Epidermal melanocyte (primary cell): Measurements from ENCODE around the gene SHCBP1.
A peak's percentile ranks its signal among the peaks of the same experiment; 100 is the strongest.
"Not testable (repeated sequence)": the region's sequence is repeated elsewhere in the genome, so short reads cannot be mapped to it uniquely, and the experiment has no call there.

Experiments used
- DNase-seq: peaks from one replicate; pipeline ENCODE4 v3.0.0; 2011; ENCODE audit warnings: low spot score; ENCODE audit not compliant: insufficient read length

SHCBP1 gene

DNA sequence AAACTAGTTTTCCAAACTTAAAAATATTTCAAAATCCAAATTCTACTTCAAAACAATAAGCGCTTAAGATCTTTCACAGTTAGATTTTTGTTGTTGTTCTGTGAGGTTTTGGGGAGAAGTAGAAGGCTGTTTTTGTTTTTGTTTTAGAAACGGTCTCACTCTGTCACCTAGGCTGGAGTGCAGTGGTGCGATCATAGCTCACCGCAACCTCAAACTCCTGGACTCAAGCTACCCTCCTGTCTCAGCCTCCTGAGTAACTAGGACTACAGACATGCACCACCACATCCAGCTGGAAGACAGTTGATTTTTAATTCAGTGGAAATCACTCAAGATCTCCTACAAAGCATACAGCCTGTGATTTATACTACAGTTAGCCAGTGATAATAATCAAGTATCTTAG, 2.7 kb downstream of the SHCBP1 start:
- DNase-seq = no peak

DNA sequence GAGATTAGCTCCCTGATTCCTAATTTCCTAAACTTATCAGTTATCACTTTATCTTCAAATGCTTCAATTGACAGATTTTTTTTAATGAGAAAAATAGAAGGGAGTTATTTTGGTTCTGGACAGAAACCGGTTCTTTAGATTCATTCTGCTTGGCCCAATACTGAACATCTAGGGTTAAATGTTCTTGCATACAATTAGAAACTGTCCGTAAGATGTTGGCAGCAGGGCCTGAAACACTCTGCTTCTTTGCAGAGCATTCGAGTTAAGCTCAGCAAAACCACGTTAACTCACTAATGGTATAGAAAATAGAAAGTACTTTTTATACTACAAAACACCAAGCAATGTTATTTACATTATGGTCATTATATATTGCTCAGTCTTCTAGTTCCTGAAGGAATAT, 7.2 kb downstream of the SHCBP1 start:
- DNase-seq = no peak

DNA sequence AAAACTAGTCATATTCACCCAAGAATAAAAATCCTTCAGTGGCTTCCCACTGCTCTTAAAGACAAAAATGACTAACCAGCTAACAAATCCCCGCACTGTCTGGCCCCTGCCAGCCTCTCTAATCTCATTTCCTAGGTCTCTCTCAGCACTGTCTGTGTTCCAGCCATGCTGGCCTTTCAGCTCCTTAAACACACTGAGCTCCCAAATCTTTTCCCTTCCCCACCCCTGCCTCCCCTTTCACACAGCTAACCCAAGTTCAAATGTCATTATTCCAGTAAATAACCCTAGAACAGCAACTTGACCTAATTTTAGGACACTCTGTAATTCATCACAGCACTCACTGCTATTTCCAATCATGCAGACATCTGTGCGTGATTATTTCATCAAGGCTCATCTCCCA, 7.8 kb downstream of the SHCBP1 start:
- no peak for DNase-seq

DNA sequence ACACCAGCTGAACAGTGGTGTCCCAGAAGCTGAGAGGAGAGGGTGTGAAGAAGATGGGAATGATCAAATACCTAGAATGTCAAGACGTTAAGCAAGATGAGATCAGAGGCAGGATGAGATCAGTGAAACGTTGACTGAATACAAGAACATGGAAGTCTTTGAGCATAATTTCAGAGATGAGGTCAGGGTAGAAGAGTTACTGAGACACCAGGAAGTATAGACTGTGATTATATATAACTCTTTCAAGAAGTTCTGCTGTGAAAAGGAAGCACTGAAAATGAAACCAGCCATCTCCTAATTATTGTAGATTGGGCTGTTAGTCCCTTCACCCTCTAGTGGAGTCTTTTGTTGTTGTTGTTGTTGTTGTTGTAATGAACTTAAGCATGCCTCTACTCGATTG, 9.1 kb downstream of the SHCBP1 start:
- DNase-seq = no peak

DNA sequence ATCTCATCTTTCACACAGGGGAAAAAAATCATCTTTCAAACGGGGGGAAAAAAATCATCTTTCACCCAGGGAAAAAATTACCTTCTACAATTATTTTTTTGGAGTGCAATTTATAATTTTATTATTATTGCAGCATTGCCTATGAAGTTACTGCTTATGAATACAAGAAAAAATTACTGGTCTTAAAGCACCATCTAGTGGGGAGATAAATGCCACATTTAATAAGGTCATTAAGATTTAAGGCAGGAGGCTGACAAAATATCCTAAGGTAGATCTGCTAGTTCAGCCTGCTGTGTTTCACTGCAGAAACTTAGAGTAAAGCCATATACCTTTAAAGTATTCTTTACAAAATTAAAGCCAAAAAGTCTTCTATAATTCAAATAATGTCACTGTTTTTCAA, 13.7 kb downstream of the SHCBP1 start:
- peak; percentile 30 for DNase-seq

DNA sequence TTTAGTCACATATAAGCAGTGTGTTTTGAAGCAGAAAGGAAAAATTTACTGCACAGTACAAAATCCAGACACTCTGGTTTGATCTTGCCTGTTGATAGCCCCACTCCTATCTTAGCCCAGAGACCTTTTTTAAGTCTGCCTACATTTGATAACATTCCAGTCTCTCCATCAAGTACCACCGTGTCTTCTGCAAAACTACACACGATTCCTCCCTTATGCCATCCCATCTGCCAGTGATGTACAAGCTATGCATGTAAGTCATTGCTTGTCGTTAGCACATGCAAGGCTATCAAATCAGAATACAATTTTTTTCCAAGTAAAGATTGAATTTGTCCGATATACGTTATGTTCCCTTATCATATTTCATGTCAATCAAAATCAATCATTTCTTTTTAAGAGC, 14.9 kb downstream of the SHCBP1 start:
- DNase-seq = no peak

DNA sequence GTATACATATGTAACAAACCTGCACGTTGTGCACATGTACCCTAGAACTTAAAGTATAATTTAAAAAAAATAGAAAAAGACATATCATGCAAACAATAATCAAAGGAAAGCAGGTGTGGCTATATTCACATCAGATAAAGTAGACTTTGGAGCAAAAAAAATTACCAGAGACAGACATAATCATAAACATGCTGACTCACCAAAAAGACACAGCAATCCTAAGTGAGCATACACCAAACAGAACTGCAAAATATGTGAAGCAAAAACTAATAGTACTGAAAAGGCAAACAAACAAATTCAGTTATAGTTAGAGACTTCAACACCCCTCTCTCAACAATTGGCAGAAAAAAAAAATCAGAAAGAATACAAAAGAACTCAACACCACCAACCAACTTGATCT, 29.9 kb downstream of the SHCBP1 start:
- DNase-seq = no peak

DNA sequence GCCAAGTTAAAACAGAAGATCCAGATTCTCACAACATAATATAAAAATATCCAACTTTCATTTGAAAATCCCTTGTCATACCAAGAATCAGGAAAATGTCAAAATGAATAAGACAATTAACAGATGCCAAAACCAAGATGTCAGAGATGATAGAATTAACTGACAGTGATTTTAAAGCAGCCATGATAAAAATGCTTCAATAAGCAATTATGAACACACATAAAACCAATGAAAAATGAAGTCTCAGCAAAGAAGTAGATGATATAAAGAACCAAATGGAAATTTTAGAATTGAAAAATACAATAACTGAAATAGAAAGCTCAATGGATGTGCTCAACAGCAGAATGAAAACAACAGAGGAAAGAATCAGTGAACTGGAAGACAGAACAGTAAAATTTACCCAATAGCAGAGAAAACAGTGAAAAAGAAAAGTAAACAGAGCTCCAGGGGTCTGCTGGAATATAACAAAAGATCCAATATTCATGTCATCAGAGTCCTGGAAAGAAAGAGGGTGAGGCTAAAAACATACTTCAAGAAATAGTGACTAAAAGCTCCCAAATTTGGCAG, 35.1 kb downstream of the SHCBP1 start:
- no peak for DNase-seq

DNA sequence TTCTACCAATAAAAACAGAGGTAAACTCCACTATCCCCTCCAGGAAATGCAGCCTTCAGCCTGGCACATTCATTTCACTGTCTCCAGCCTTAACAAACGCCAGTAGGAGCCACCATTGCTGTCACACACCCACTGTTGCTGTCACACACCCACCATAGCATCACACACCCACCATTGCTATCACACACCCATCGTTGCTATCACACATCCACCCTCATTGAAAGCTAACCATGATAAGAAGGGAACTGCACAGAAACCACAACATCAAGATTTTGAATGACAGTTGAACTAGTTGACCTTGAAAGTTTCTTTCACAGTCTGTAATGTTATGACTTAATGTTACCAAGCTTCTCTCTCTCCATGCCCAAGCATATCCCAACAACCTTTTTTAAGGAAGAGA, 38.1 kb downstream of the SHCBP1 start:
- DNase-seq = no peak

DNA sequence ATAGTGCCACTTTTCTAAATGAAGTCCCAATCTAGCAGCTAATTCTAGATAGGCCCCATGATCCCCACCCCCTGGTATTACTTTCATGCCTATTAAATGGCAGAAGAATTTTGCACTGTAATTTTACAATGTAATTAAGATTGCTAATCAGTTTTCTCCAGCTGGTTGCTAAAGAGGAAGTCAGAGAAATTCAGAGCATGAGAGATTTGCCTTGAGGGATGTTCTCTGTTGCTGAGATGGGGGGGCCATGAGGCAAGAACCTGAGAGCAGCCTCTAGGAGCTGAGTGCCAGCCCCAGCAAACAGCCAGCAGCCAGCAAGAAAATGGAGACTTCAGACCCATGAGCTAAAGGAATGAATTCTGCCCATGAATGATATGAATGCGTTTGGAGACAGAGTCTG, 38.9 kb downstream of the SHCBP1 start:
- no peak for DNase-seq

DNA sequence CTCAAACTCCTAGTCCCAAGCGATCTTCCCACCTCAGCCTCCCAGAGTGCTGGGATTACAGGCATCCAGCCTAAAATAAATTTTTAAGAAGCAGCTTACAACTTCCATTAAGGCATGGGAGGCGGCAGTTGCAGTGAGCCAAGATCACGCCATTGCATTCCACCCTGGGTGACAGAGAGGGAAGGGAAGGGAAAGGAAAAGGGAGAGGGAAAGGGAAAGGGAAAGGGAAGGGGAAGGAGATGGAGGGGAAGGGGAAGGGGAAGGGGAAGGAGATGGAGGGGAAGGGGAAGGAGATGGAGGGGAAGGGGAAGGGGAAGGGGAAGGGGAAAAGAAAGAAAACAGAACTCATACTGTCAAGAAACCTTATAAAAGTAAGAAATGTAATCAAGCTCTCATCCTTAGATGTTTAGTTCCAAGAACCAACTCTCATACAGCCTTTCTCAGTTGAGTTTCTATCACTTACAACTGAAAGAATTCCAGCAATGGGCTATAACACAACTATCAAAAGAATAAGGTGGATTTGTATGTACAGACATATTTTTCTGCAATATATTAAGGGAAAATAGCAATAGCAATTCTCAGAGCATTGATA, 43.1 kb downstream of the SHCBP1 start:
- no peak for DNase-seq

DNA sequence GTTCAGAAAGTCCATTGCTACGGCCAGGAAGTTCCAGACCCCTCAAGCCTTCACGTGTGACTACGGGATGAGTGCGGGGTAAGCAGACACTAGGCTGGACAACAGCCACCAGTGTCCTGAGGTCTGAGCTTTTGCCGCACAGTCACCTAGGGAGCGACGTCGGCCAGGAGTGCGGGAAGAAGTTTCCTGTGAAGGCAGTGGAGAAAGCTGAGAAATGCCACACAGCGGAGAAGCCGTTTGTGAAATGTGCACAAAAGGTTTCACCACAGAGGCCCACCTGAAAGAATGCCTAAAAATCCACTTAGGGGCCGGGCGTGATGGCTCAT, 47.4 kb downstream of the SHCBP1 start:
- no peak for DNase-seq

DNA sequence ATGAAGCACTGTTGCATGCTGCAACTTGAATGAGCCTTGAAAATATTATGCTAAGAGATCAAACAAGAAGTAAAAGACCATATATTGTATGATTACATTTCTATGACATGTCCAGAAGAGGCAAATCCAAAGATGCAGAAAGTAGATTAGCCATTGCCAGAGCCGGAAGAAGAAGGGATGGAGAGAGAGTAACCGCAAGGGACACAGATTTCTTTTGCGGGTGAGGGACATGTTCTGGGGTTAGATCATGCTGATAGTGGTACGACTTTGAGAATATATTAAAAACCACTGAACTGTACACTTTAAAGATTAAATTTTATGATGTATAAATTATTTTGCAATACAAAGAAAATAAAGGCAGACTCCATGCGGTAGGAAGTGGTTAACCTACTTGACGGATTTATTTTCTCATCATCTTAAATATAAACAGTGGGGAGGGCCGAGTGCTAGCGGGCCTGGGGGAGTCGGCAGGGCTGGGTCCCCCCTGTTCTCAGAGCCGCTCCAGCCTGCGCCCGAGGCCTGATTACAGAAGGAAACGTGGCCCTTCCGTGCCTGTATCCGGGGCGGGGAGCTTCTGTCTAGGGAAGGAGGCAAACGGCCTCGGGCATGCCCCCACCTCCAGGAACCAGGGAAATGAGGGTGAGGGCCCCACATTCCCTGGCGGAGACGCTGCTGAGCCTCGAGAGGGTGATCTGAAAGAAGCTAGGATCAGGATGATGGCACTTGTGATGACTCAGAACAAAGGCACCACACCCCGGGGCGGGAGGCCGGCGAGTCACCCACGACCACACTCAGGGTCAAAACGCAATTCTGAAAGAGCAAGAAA, 48.0 kb downstream of the SHCBP1 start:
- DNase-seq = no peak

DNA sequence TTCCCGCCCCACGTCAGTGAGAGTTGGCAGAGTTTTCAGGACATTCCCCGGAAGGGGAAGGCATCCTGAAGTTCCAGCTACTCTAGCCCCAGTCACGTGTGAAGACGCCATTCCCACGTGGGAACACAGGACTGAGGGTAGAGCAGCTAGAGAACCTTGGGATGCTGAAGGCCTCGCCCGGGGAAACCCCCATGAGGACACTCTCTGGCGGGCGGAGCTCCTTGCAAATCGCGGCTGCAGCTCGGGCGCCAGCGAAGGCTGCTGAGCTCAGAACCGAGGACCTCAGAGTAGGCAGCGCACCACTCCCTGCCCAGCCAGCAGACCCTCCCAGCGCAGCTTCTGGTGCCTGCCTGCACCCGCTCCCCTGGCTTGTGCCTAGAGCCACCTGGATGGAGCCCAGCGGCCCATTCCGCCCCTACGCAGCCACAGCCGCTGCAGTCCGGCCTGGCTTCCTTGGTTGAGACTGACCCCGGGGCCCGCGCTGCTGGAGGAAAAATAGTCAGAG, 51.9 kb downstream of the SHCBP1 start:
- no peak for DNase-seq

DNA sequence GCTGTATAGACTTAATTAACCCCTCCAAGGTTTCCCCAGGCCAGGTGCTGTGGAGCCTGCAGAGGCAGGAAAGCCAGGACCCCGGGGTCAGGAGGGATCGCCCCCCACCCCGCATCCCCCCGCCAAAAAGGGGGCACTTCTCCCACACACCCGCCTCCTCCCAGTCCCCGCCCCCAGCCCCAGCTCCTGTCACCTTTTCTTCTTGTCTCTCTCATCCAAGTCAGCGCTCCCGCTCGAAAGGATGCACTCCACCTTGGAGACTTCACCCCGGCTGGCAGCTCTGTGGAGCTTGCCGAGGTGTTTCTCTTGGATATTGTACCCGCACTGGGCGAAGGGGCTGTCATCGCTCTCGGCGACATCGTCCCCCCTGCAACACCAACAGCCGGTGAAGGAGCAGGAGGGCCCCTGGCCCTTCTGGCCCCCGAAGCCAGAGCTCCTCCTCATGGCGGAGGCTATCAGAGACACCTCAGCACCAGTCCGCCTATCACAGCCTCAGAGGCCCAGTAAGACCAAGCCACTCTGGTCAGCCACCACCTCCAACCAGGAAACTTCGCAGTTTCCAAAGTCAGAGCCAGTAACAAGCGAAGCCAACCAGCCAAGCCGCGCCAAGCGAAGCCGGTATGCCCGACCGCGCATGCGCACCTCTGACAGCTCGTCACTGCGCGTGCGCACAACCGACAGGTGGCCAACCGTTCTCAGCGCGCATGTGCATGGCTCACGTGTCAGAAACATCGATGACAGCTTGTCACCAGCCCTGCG, 52.5 kb downstream of the SHCBP1 start:
- no peak for DNase-seq

DNA sequence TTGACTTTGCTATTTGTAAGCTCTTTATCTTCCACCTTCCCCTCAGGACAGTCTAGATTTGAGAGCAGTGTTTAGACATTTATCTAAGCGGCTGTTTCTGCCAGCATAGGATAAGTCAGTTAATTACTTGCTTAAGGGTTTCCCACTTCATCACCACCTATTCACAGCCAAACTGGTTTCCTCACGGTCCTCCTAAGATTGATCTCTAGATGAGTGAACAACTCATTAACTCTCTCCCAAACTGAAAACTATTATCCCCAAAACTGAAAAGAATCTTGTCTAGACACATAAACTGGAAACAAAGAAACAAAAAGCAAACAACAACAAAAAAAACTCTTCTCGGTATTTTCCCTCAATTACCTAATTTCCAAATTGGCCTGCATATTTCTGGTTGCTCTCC, 58.2 kb downstream of the SHCBP1 start:
- no peak for DNase-seq

DNA sequence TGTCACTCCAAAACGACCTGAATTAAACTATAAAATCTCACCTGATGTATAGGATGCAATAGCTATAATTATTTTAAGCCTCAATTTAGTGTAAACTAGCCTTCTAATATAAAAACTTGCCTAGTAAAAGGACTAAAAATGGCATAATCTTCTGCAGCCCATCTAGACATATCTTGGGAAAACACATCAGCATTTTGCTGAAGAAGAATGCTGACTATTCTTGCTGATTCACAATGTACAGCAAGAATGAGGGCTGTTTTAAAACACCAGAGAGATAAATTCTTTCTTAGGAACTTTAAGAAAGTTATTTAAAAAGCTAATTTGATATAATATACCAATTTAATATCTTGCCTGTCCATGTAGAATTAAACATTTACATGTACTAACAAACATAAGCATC, 63.2 kb downstream of the SHCBP1 start:
- no peak for DNase-seq

DNA sequence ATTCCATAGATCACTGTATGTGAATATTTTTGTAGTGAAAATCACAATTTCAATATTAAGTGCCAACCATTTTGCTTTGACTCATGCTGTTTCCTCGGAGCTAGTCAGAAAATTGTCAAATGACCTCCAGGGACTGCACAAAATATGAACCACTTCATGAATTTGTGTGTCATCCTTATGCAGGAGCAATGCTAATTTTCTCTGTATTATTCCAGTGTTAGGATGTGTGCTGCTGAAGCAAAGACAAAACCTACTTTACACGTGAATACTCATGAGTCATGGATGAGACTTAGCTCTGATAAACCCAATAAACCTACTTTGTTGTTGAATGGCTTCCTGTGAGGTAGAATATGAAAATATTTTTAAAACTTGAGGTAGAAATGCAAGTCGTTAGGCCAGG, 65.2 kb downstream of the SHCBP1 start:
- DNase-seq = no peak

DNA sequence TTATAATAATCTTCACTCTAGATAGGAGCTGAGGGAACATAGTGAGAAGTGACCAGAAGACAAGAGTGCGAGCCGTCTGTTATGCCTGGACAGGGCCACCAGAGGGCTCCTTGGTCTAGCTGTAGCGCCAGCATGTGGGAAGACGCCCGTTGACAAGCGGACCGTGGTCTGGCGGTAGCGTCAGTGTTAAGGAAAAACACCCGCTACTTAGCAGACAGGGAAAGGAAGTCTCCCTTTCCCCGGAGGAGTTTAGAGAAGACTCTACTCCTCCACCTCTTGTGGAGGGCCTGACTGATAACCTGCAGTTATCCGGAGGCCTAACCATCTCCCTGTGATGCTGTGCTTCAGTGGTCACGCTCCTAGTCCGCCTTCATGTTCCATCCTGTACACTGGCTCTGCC, 66.7 kb downstream of the SHCBP1 start:
- DNase-seq = not testable (repeated sequence)

DNA sequence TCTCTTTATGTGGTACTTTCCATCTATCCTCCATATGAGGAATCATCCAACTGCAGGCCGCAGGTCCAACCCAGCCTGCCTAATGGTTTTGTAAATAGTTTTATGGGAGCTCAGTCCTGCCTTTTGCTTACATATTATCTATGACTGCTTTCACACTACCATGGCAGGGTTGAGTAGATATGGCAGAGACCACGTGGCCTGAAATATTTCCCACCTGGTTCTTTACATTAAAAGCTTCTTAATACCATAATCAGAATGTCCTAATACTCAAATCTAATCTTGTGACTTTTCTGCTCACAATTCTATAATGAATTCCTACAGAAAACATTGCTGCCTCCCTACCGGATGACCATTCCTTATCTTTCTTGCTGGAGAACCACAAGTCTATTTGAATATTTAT, 71.7 kb downstream of the SHCBP1 start:
- DNase-seq = no peak
